MCF 10A (cell line): ENCODE data around the gene TM7SF2. TPM values are rescaled to one million over a fixed set of nuclear protein-coding genes. Genes with fewer than 3 reads are reported as not detected.
A peak's percentile ranks its signal among the peaks of the same experiment; 100 is the strongest.

Source experiments
- BruUV-seq: library from RNA; stranded (reverse); fragments of 400-500 nt; replicated peaks from 2 replicates; lab custom pipeline; 2021; lab: Mats Ljungman, UMichigan
- CTCF ChIA-PET: fragments of 300-600 bp; sonication (Branson Sonifier 250); formaldehyde crosslinking; extraction: SDS; loops from one replicate; lab custom pipeline; 2021; ENCODE audit warnings: antibody characterized with exemption, inconsistent platforms; lab: Yijun Ruan, JAX
- POLR2A ChIA-PET: fragments of 300-600, 350-650 bp; sonication (Branson Sonifier 250); formaldehyde crosslinking; extraction: SDS; loops from one replicate; lab custom pipeline; 2020; ENCODE audit warnings: antibody characterized with exemption, inconsistent platforms; lab: Yijun Ruan, JAX
- DNase-seq: peaks from one replicate; pipeline ENCODE4 v3.0.0-alpha.2; 2018; ENCODE audit not compliant: unreplicated experiment
- H3K27ac Mint-ChIP-seq: one replicate; pipeline ENCODE4 v1.8.0; 2022; ENCODE audit warnings: mild to moderate bottlenecking, low read depth, mixed read lengths; ENCODE audit not compliant: unreplicated experiment
- H3K27me3 Mint-ChIP-seq: one replicate; pipeline ENCODE4 v1.8.0; 2022; ENCODE audit warnings: mixed read lengths; ENCODE audit not compliant: insufficient read depth, unreplicated experiment
- H3K36me3 Mint-ChIP-seq: one replicate; pipeline ENCODE4 v1.8.0; 2022; ENCODE audit warnings: mild to moderate bottlenecking, moderate library complexity, mixed read lengths; ENCODE audit not compliant: insufficient read depth, unreplicated experiment
- H3K4me1 Mint-ChIP-seq: one replicate; pipeline ENCODE4 v1.8.0; 2022; ENCODE audit warnings: mixed read lengths; ENCODE audit not compliant: insufficient read depth, unreplicated experiment
- H3K4me3 Mint-ChIP-seq: one replicate; pipeline ENCODE4 v1.8.0; 2022; ENCODE audit warnings: mild to moderate bottlenecking, moderate library complexity, mixed read lengths; ENCODE audit not compliant: unreplicated experiment
- H3K9me3 Mint-ChIP-seq: one replicate; pipeline ENCODE4 v1.8.0; 2022; ENCODE audit warnings: mixed read lengths; ENCODE audit not compliant: unreplicated experiment
- CTCF ChIP-seq: fragments of 200-600 bp; IDR thresholded peaks from one replicate; pipeline ENCODE4 v1.8.0; 2022; ENCODE audit warnings: antibody characterized with exemption, mild to moderate bottlenecking; ENCODE audit not compliant: unreplicated experiment
- intact Hi-C: fragments of 100-400 bp; cut with micrococcal nuclease; formaldehyde crosslinking; loops from 2 replicates; pipeline ENCODE4 v1.14.1; 2022
- total RNA-seq: library from RNA; stranded (reverse); gene quantifications from 2 replicates; pipeline ENCODE4 v1.2.3, GENCODE V29; 2022

Gene TM7SF2
- total RNA-seq, 1 experiment from 2014 or later, result 14.0 TPM

GRCh38 chr11:65090628-65091027 lies 21.0 kb upstream of the TM7SF2 start:
- POLR2A ChIA-PET, result interaction anchor here (0.7 to 1.3 kb wide), 3 partner anchors 22 to 44 kb away, joined by 3 read pairs; no protein-coding TSS in a partner anchor
- no peak for TF ChIP-seq CTCF
- CTCF ChIA-PET, result interaction anchor here (0.6 to 0.9 kb wide), 5 partner anchors 68 to 236 kb away, joined by 3 to 6 read pairs (median 4); partner anchors contain the start of genes ARL2 and PPP2R5B
- H3K4me1 Mint-ChIP-seq, result peaks cover 4% of the 10 kb centered on the region
- no peak overlapping the region for H3K27ac Mint-ChIP-seq
- H3K4me3 Mint-ChIP-seq, result no peak overlapping the region
- peaks cover 23% of the 10 kb centered on the region for H3K36me3 Mint-ChIP-seq
- intact Hi-C loops, result no loop called here
- BruUV-seq, result no TSS peak
- H3K27me3 Mint-ChIP-seq, result no peaks in the 10 kb centered on the region
- no peaks in the 10 kb centered on the region for H3K9me3 Mint-ChIP-seq
- DNase-seq, result no peak

GRCh38 chr11:65095427-65095826 lies 16.2 kb upstream of the TM7SF2 start:
- ChIA-PET POLR2A (interaction anchor here (1.0 to 3.4 kb wide), 8 partner anchors 10 to 252 kb away, joined by 3 to 28 read pairs (median 6); partner anchors contain the start of genes ARL2, CDC42BPG, FAU and MRPL49), CTCF (interaction anchor here (0.7 to 9.2 kb wide), 4 partner anchors 17 to 325 kb away, joined by 3 to 94 read pairs (median 4); partner anchors contain the start of gene TM7SF2)
- no peak for TF ChIP-seq CTCF
- H3K4me1 Mint-ChIP-seq, result peaks cover 10% of the 10 kb centered on the region
- peak overlapping the region; percentile 89 for H3K27ac Mint-ChIP-seq
- H3K4me3 Mint-ChIP-seq, result peak overlapping the region; percentile 80
- DNase-seq, result no peak
- H3K9me3 Mint-ChIP-seq, result no peaks in the 10 kb centered on the region
- intact Hi-C loops, result no loop called here
- BruUV-seq, result no TSS peak
- H3K27me3 Mint-ChIP-seq, result no peaks in the 10 kb centered on the region
- H3K36me3 Mint-ChIP-seq, result no peaks in the 10 kb centered on the region

- TSS peak; percentile 84 for BruUV-seq
- no peaks in the 10 kb centered on the region for H3K36me3 Mint-ChIP-seq
- H3K27me3 Mint-ChIP-seq, result no peaks in the 10 kb centered on the region
- CTCF ChIA-PET, result interaction anchor here (0.5 to 9.2 kb wide), 7 partner anchors 16 to 320 kb away, joined by 3 to 94 read pairs (median 3); partner anchors contain the start of genes SF1 and TM7SF2
- intact Hi-C loops, result no loop called here
- peak; percentile 88 for DNase-seq
- peaks cover 10% of the 10 kb centered on the region for H3K4me1 Mint-ChIP-seq
- no peak for TF ChIP-seq CTCF
- POLR2A ChIA-PET, result interaction anchor here (0.6 to 5.0 kb wide), 26 partner anchors 10 to 325 kb away, joined by 3 to 63 read pairs (median 5); partner anchors contain the start of genes ARL2, CAPN1, CDC42BPG and CDCA5
- H3K4me3 Mint-ChIP-seq, result peak within 1 kb of the TSS; percentile 80
- H3K9me3 Mint-ChIP-seq, result no peaks in the 10 kb centered on the region
- peak within 1 kb of the TSS; percentile 89 for H3K27ac Mint-ChIP-seq
Measured at GRCh38 chr11:65095974-65096806, 15.5 kb upstream of the TM7SF2 start, which contains the start of gene VPS51. VPS51 (plus strand) TSS chr11:65096214; CDS start chr11:65096251, 37 bp downstream.

GRCh38 chr11:65096926-65097325 lies 14.7 kb upstream of the TM7SF2 start:
- no peak for DNase-seq
- Mint-ChIP-seq H3K36me3 (peaks cover 3% of the 10 kb centered on the region), H3K27ac (peak overlapping the region; percentile 89), H3K27me3 (no peaks in the 10 kb centered on the region), H3K4me1 (peaks cover 10% of the 10 kb centered on the region), H3K4me3 (peak overlapping the region; percentile 80), H3K9me3 (no peaks in the 10 kb centered on the region)
- TF ChIP-seq CTCF, result no peak
- ChIA-PET CTCF (interaction anchor here (0.6 to 9.2 kb wide), 7 partner anchors 15 to 865 kb away, joined by 3 to 94 read pairs (median 3); partner anchors contain the start of gene TM7SF2), POLR2A (interaction anchor here (0.6 to 5.0 kb wide), 26 partner anchors 11 to 325 kb away, joined by 3 to 63 read pairs (median 5); partner anchors contain the start of genes ARL2, CAPN1, CDC42BPG and CDCA5)
- intact Hi-C loops, result no loop called here
- TSS peak; percentile 54 for BruUV-seq
